ENCODE data around the gene RABGAP1L. TPM values are rescaled to one million over a fixed set of nuclear protein-coding genes. Genes with fewer than 3 reads are reported as not detected.

The RABGAP1L gene
- total RNA-seq, 1 experiment from 2014 or later = 29.3 TPM

DNA sequence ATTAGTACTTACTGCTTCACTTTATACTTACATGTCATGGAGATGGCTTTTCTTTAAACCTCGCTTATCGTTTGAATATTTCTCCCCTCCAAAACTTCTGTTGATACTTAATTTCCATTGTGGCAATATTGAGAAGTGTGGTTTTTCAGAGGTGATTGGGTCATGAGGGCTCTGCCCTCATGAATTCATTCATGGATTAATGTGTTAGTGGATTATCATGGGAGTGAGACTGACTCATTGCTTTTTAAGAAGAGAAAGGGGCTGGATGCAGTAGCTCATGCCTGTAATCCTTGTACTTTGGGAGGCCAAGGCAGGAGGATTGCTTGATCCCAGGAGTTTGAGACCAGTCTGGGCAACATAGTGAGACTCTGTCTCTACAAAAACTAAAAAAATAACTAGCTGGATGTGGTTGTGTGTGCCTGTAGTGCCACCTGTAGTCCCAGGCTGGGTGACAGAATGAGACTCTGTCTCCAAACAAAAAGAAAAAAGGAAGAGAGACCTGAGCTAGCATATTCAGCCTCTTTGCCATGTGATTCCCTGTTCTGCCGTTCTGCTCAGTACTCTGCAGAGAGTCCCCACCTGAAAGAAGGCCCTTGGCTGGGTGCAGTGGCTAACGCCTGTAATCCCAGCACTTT, 30.2 kb downstream of the RABGAP1L start:
- no peaks in the 10 kb centered on the region for H3K9me2 ChIP-seq (ENCODE audit: insufficient read depth)
- no peak overlapping the region for H3K27ac ChIP-seq (ENCODE audit: low read depth, low read length)

DNA sequence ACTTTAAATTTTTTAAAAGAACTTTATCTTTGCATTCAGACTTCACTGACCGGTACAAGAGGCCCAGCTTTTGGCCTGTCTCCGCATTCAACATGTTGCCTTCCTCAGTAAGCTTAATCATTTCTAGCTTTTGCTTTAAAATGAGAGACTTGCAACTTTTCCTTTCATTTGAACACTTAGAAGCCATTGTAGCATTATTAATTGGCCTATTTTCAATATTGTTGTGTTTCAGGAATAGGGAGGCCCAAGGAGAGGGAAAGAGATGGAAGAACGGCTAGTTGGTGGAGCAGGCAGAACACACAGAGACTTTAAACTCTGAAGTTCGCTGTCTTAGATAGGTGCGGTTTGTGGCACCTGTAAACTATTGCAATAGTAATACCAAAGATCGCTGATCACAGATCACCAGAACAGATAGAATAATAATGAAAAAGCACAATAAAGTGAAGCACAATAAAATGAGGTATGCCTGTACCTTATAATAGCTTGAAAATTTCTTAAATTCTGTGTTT, 31.4 kb downstream of the RABGAP1L start:
- CTCF ChIA-PET = interaction anchor here (1.4 kb wide), 1 partner anchor 27 kb away, joined by 3 read pairs; no protein-coding TSS in a partner anchor
- Histone ChIP-seq H3K4me1 (ENCODE audit: control insufficient read depth in 1 of 2, insufficient read depth in 2 of 2, low read length in 2 of 2) (no peaks in the 10 kb centered on the region), H4K20me1 (ENCODE audit: insufficient read depth) (no peaks in the 10 kb centered on the region; the same call in 1 of the 2 replicates), H3K4me3 (replicated peaks in 1 of 2; ENCODE audit: low read depth in 1 of 2, low read length in 2 of 2) (no peak overlapping the region), H3K9me3 (ENCODE audit: control insufficient read depth in 1 of 2, insufficient read depth in 1 of 2, low read depth in 1 of 2, low read length in 2 of 2) (no peaks in the 10 kb centered on the region), H3K9ac (ENCODE audit: low read length) (no peak overlapping the region), H2AFZ (ENCODE audit: low read depth, low read length, poor library complexity, severe bottlenecking) (no peak overlapping the region), H3K27me3 (ENCODE audit: insufficient read depth, low read length) (no peaks in the 10 kb centered on the region), H3K4me2 (ENCODE audit: low read length) (no peak overlapping the region), H3K27ac (ENCODE audit: low read depth, low read length) (no peak overlapping the region), H3K36me3 (ENCODE audit: control insufficient read depth in 1 of 2, insufficient read depth in 2 of 2, low read length in 2 of 2) (no peaks in the 10 kb centered on the region), H3K79me2 (ENCODE audit: insufficient read depth, low read length) (peaks cover 21% of the 10 kb centered on the region), H3K9me2 (ENCODE audit: insufficient read depth) (no peaks in the 10 kb centered on the region)
- RAD21 ChIA-PET (ENCODE audit: low non-redundant PET in 1 of 2, low total read pairs in 2 of 2, uncharacterized antibody in 2 of 2, unreplicated experiment in 2 of 2) = interaction anchor here in 1 of 2 experiments (0.7 kb wide), 1 partner anchor 330 kb away, joined by 3 read pairs; no protein-coding TSS in a partner anchor
- ATAC-seq (no peak), DNase-seq (ENCODE audit: low read depth, low spot score) (no peak)
- TF ChIP-seq, protein P1, sequence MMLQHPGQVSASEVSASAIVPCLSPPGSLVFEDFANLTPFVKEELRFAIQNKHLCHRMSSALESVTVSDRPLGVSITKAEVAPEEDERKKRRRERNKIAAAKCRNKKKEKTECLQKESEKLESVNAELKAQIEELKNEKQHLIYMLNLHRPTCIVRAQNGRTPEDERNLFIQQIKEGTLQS (IDR thresholded peaks at IDR 0.05) = no peak
- TF ChIP-seq, protein P2, sequence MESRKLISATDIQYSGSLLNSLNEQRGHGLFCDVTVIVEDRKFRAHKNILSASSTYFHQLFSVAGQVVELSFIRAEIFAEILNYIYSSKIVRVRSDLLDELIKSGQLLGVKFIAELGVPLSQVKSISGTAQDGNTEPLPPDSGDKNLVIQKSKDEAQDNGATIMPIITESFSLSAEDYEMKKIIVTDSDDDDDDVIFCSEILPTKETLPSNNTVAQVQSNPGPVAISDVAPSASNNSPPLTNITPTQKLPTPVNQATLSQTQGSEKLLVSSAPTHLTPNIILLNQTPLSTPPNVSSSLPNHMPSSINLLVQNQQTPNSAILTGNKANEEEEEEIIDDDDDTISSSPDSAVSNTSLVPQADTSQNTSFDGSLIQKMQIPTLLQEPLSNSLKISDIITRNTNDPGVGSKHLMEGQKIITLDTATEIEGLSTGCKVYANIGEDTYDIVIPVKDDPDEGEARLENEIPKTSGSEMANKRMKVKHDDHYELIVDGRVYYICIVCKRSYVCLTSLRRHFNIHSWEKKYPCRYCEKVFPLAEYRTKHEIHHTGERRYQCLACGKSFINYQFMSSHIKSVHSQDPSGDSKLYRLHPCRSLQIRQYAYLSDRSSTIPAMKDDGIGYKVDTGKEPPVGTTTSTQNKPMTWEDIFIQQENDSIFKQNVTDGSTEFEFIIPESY (IDR thresholded peaks at IDR 0.05; ENCODE audit: extremely low read depth, insufficient replicate concordance, low read length) = no peak
- TF ChIP-seq ZNF274 (IDR thresholded peaks at IDR 0.05; ENCODE audit: low read depth, low read length) (no peak), CBX3 (IDR thresholded peaks at IDR 0.05; ENCODE audit: low read depth) (no peak), FOSL1 (IDR thresholded peaks at IDR 0.05; ENCODE audit: low read depth) (no peak), YY1 (IDR thresholded peaks at IDR 0.05; ENCODE audit: extremely low read depth, insufficient replicate concordance, low read depth, low read length) (no peak)
- POLR2A ChIA-PET = no interaction called here
- BruUV-seq (replicated peaks) = no TSS peak
- intact Hi-C loops (cut with micrococcal nuclease) = no loop called here

More for the DNA sequence above, 30.2 kb downstream of the RABGAP1L start:
- Histone ChIP-seq H3K4me3 (replicated peaks in 1 of 2; ENCODE audit: low read depth in 1 of 2, low read length in 2 of 2) (no peak overlapping the region), H4K20me1 (ENCODE audit: insufficient read depth) (no peaks in the 10 kb centered on the region; the same call in 1 of the 2 replicates), H3K27me3 (ENCODE audit: insufficient read depth, low read length) (no peaks in the 10 kb centered on the region), H3K79me2 (ENCODE audit: insufficient read depth, low read length) (peaks cover 27% of the 10 kb centered on the region), H2AFZ (ENCODE audit: low read depth, low read length, poor library complexity, severe bottlenecking) (no peak overlapping the region), H3K9me3 (ENCODE audit: control insufficient read depth in 1 of 2, insufficient read depth in 1 of 2, low read depth in 1 of 2, low read length in 2 of 2) (no peaks in the 10 kb centered on the region), H3K4me2 (ENCODE audit: low read length) (no peak overlapping the region), H3K9ac (ENCODE audit: low read length) (no peak overlapping the region), H3K4me1 (ENCODE audit: control insufficient read depth in 1 of 2, insufficient read depth in 2 of 2, low read length in 2 of 2) (no peaks in the 10 kb centered on the region), H3K36me3 (ENCODE audit: control insufficient read depth in 1 of 2, insufficient read depth in 2 of 2, low read length in 2 of 2) (no peaks in the 10 kb centered on the region)
- no TSS peak for BruUV-seq (replicated peaks)
- no peak for ATAC-seq
- ChIA-PET RAD21 (ENCODE audit: low non-redundant PET in 1 of 2, low total read pairs in 2 of 2, uncharacterized antibody in 2 of 2, unreplicated experiment in 2 of 2) (no interaction called here), CTCF (interaction anchor here (0.7 kb wide), 1 partner anchor 125 kb away, joined by 3 read pairs; no protein-coding TSS in a partner anchor), POLR2A (no interaction called here)
- no peak for TF ChIP-seq POLR2AphosphoS5 (IDR thresholded peaks at IDR 0.05; ENCODE audit: low read depth, low read length)
- TF ChIP-seq RAD21 (IDR thresholded peaks at IDR 0.05; ENCODE audit: low read depth) = 0 out of 2 replicates have a peak, but pooled peaks have one; percentile 21
- intact Hi-C loops (cut with micrococcal nuclease) = no loop called here
- DNase-seq (ENCODE audit: low read depth, low spot score) = no peak

Measured in HCT116 (cell line).